ENCODE results near the gene RBKS. TPM values are rescaled to one million over a fixed set of nuclear protein-coding genes. Genes with fewer than 3 reads are reported as not detected.

The RBKS gene
- total and polyA plus RNA-seq, 2 of the 13 experiments (the other 11 are each of a cell fraction or from before 2014, with no cell fraction given) = 7.7 to 8.3 TPM

DNA sequence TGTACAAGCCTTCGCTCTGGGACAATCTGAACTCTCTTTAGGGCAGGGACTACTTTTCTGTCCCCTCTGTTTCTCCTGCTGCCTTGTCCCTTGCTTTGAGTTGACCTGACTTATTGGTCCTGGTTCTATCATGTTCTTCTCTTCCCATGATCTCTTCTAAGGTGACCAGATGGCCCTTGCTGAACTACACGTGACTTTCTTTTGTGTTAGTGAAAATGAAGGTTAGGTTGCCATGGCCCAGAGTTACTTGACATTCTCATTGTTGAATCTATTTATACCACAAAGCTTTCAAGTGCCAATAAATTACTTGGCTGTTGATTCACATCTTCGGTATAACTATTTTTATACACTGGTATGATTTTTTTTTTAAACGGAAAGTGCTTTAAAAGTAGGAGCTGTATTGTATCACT, 94.3 kb downstream of the RBKS start (continued):
- TF ChIP-seq, protein P1, sequence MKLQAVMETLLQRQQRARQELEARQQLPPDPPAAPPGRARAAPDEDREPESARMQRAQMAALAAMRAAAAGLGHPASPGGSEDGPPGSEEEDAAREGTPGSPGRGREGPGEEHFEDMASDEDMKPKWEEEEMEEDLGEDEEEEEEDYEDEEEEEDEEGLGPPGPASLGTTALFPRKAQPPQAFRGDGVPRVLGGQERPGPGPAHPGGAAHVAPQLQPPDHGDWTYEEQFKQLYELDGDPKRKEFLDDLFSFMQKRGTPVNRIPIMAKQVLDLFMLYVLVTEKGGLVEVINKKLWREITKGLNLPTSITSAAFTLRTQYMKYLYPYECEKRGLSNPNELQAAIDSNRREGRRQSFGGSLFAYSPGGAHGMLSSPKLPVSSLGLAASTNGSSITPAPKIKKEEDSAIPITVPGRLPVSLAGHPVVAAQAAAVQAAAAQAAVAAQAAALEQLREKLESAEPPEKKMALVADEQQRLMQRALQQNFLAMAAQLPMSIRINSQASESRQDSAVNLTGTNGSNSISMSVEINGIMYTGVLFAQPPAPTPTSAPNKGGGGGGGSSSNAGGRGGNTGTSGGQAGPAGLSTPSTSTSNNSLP (IDR thresholded peaks at IDR 0.05; ENCODE audit: low read depth, low read length) = no peak
- TF ChIP-seq, protein P2, sequence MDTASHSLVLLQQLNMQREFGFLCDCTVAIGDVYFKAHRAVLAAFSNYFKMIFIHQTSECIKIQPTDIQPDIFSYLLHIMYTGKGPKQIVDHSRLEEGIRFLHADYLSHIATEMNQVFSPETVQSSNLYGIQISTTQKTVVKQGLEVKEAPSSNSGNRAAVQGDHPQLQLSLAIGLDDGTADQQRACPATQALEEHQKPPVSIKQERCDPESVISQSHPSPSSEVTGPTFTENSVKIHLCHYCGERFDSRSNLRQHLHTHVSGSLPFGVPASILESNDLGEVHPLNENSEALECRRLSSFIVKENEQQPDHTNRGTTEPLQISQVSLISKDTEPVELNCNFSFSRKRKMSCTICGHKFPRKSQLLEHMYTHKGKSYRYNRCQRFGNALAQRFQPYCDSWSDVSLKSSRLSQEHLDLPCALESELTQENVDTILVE (CRISPR knock-in tag; IDR thresholded peaks at IDR 0.05) = no peak
- TF ChIP-seq, protein P3, sequence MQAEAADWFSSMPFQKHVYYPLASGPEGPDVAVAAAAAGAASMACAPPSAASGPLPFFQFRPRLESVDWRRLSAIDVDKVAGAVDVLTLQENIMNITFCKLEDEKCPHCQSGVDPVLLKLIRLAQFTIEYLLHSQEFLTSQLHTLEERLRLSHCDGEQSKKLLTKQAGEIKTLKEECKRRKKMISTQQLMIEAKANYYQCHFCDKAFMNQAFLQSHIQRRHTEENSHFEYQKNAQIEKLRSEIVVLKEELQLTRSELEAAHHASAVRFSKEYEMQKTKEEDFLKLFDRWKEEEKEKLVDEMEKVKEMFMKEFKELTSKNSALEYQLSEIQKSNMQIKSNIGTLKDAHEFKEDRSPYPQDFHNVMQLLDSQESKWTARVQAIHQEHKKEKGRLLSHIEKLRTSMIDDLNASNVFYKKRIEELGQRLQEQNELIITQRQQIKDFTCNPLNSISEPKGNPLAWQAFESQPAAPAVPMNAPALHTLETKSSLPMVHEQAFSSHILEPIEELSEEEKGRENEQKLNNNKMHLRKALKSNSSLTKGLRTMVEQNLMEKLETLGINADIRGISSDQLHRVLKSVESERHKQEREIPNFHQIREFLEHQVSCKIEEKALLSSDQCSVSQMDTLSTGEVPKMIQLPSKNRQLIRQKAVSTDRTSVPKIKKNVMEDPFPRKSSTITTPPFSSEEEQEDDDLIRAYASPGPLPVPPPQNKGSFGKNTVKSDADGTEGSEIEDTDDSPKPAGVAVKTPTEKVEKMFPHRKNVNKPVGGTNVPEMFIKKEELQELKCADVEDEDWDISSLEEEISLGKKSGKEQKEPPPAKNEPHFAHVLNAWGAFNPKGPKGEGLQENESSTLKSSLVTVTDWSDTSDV (CRISPR knock-in tag; IDR thresholded peaks at IDR 0.05) = no peak
- TF ChIP-seq ZNF792 (CRISPR knock-in tag; IDR thresholded peaks at IDR 0.05) (0 out of 2 replicates have a peak, but pooled peaks have one; percentile 0), HOXA3 (CRISPR knock-in tag; IDR thresholded peaks at IDR 0.05) (no peak), ZNF556 (CRISPR knock-in tag; IDR thresholded peaks at IDR 0.05; ENCODE audit: borderline replicate concordance) (no peak), ZZZ3 (CRISPR knock-in tag; IDR thresholded peaks at IDR 0.05; ENCODE audit: borderline replicate concordance) (no peak), ZNF530 (CRISPR knock-in tag; IDR thresholded peaks at IDR 0.05; ENCODE audit: low read depth) (no peak), ZMYM3 (CRISPR knock-in tag; IDR thresholded peaks at IDR 0.05) (no peak), ZNF121 (CRISPR knock-in tag; IDR thresholded peaks at IDR 0.05) (no peak), SP140L (CRISPR knock-in tag; IDR thresholded peaks at IDR 0.05; ENCODE audit: borderline replicate concordance) (no peak), SNRNP70 (IDR thresholded peaks at IDR 0.05; ENCODE audit: low read depth, low read length) (no peak), GTF2F1 (IDR thresholded peaks at IDR 0.05; ENCODE audit: low read length) (no peak), ZNF563 (CRISPR knock-in tag; IDR thresholded peaks at IDR 0.05) (no peak), ELF1 (CRISPR knock-in tag; IDR thresholded peaks at IDR 0.05) (no peak), ELF3 (CRISPR knock-in tag; IDR thresholded peaks at IDR 0.05) (0 out of 2 replicates have a peak, but pooled peaks have one; percentile 2), FLYWCH1 (CRISPR knock-in tag; IDR thresholded peaks at IDR 0.05) (no peak), HIVEP1 (CRISPR knock-in tag; IDR thresholded peaks at IDR 0.05) (no peak), SATB2 (CRISPR knock-in tag; IDR thresholded peaks at IDR 0.05) (no peak), ZNF343 (CRISPR knock-in tag; IDR thresholded peaks at IDR 0.05) (no peak), ZMAT3 (CRISPR knock-in tag; conservative IDR thresholded peaks at IDR 0.05) (no peak), ATRX (CRISPR knock-in tag; IDR thresholded peaks at IDR 0.05; ENCODE audit: borderline replicate concordance) (no peak), ZNF773 (CRISPR knock-in tag; IDR thresholded peaks at IDR 0.05; ENCODE audit: borderline replicate concordance) (no peak), ZNF350 (CRISPR knock-in tag; IDR thresholded peaks at IDR 0.05; ENCODE audit: borderline replicate concordance, low read depth) (no peak), NKX3-1 (CRISPR knock-in tag; IDR thresholded peaks at IDR 0.05) (no peak), FOXM1 (CRISPR knock-in tag; IDR thresholded peaks at IDR 0.05) (no peak)
- TF ChIP-seq, protein P4, sequence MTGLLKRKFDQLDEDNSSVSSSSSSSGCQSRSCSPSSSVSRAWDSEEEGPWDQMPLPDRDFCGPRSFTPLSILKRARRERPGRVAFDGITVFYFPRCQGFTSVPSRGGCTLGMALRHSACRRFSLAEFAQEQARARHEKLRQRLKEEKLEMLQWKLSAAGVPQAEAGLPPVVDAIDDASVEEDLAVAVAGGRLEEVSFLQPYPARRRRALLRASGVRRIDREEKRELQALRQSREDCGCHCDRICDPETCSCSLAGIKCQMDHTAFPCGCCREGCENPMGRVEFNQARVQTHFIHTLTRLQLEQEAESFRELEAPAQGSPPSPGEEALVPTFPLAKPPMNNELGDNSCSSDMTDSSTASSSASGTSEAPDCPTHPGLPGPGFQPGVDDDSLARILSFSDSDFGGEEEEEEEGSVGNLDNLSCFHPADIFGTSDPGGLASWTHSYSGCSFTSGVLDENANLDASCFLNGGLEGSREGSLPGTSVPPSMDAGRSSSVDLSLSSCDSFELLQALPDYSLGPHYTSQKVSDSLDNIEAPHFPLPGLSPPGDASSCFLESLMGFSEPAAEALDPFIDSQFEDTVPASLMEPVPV (CRISPR knock-in tag; IDR thresholded peaks at IDR 0.05) = no peak

Measured in HepG2 (cell line).